PC-9 (cell line): ENCODE measurements around the gene STXBP5. TPM values are rescaled to one million over a fixed set of nuclear protein-coding genes. Genes with fewer than 3 reads are reported as not detected.

Experiments
- BruUV-seq: library from RNA; stranded (reverse); fragments of 400-500 nt; replicated peaks from 2 replicates; lab custom pipeline; 2021; lab: Mats Ljungman, UMichigan
- CTCF ChIA-PET: fragments of 300-600 bp; sonication (Branson Sonifier 250); formaldehyde crosslinking; loops from one replicate; lab custom pipeline; 2022; ENCODE audit warnings: antibody characterized with exemption; lab: Charles Lee
- POLR2A ChIA-PET: fragments of 300-600 bp; sonication (Branson Sonifier 250); formaldehyde crosslinking; loops from one replicate; lab custom pipeline; 2022; ENCODE audit warnings: antibody characterized with exemption; ENCODE audit not compliant: unreplicated experiment; lab: Charles Lee
- DNase-seq, 2 experiments: peaks; one replicate each; pipeline versions ENCODE4 v3.0.0 to v3.0.0-alpha.2; 2015 to 2022; ENCODE audit warnings: mixed read lengths in 1 of 2
- H2AFZ ChIP-seq: fragments of 200-600 bp; sonication (generic); 2 replicates; pipeline ENCODE4 v1.8.1; 2017; ENCODE audit warnings: antibody characterized with exemption
- H3F3A ChIP-seq: fragments of 200-600 bp; sonication (generic); 2 replicates; pipeline ENCODE4 v1.8.1; 2017; ENCODE audit warnings: antibody characterized with exemption, mild to moderate bottlenecking, low read depth; ENCODE audit not compliant: insufficient read depth
- H3K27ac ChIP-seq: fragments of 200-600 bp; sonication (generic); 2 replicates; pipeline ENCODE4 v1.6.1; 2016; ENCODE audit warnings: mixed run types
- H3K27me3 ChIP-seq: fragments of 200-600 bp; sonication (generic); 2 replicates; pipeline ENCODE4 v1.6.1; 2016; ENCODE audit warnings: low read depth, mixed run types; ENCODE audit not compliant: insufficient read depth
- H3K36me3 ChIP-seq: fragments of 200-600 bp; sonication (generic); 2 replicates; pipeline ENCODE4 v1.6.1; 2016; ENCODE audit warnings: low read depth, mixed run types
- H3K4me1 ChIP-seq: fragments of 200-600 bp; sonication (generic); replicated peaks from 2 replicates; pipeline ENCODE4 v1.6.1; 2016; ENCODE audit warnings: mixed run types; ENCODE audit not compliant: insufficient read depth
- H3K4me2 ChIP-seq: fragments of 200-600 bp; sonication (generic); 2 replicates; pipeline ENCODE4 v1.6.1; 2017; ENCODE audit warnings: mixed run types
- H3K4me3 ChIP-seq: fragments of 200-600 bp; sonication (generic); 2 replicates; pipeline ENCODE4 v1.6.1; 2016; ENCODE audit warnings: mixed run types
- H3K79me2 ChIP-seq: fragments of 200-600 bp; sonication (generic); 2 replicates; pipeline ENCODE4 v1.6.1; 2017; ENCODE audit warnings: low read depth, mixed run types
- H3K9me2 ChIP-seq: fragments of 200-600 bp; sonication (generic); 2 replicates; pipeline ENCODE4 v1.8.1; 2017; ENCODE audit warnings: mild to moderate bottlenecking; ENCODE audit not compliant: insufficient read depth
- H3K9me3 ChIP-seq: fragments of 200-600 bp; sonication (generic); 2 replicates; pipeline ENCODE4 v1.8.1; 2016; ENCODE audit warnings: low read depth; ENCODE audit not compliant: insufficient read depth
- H4K20me1 ChIP-seq: fragments of 200-600 bp; sonication (generic); 2 replicates; pipeline ENCODE4 v1.8.1; 2017; ENCODE audit not compliant: insufficient read depth
- EZH2 ChIP-seq: fragments of 200-600 bp; sonication (generic); IDR thresholded peaks from 2 replicates; pipeline ENCODE4 v1.8.0; 2017; ENCODE audit warnings: antibody characterized with exemption, low read depth
- intact Hi-C: fragments of 100-400 bp; cut with micrococcal nuclease; formaldehyde crosslinking; loops from one replicate; pipeline ENCODE4 v1.10.0; 2022; ENCODE audit not compliant: unreplicated experiment
- total RNA-seq: library from RNA; stranded (reverse); gene quantifications from 2 replicates; pipeline ENCODE4 v1.2.3, GENCODE V29; 2021
- TF ChIP-seq, protein P1 (sequence below): fragments of 200-600 bp; sonication (generic); conservative IDR thresholded peaks from 2 replicates; pipeline ENCODE4 v1.6.1; 2017; ENCODE audit warnings: mixed run types, antibody characterized with exemption, mild to moderate bottlenecking, moderate library complexity

The STXBP5 gene
- total RNA-seq, 1 experiment from 2014 or later, result 4.6 TPM

DNA sequence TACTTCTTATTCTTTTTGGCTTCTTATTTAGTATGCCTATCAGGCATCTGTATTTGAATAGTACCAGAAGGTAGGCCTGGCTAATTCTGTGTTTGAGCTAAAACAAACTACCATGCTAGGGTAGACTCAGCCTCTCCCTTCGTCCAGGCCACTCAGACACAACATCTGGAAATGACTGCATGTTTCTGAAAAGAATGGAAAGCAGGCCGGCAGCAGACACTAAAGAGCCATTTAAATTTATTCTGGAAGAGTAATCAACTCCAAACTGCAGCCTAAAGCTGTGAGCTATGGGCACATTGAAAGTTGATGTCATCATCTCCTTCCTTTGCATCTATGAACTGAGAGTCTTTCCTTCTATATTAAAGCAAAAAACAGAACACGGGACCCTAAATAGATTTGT is 233.4 kb downstream of the STXBP5 start:
- Histone ChIP-seq H4K20me1 (no peaks in the 10 kb centered on the region), H3K9me3 (no peaks in the 10 kb centered on the region), H3K79me2 (no peaks in the 10 kb centered on the region), H3F3A (no peaks in the 10 kb centered on the region), H3K9me2 (no peaks in the 10 kb centered on the region), H3K4me3 (no peak overlapping the region), H2AFZ (no peak overlapping the region), H3K27ac (no peak overlapping the region), H3K4me1 (no peaks in the 10 kb centered on the region), H3K27me3 (0 out of 2 replicates have a peak, but pooled peaks cover 6% of the 10 kb centered on the region), H3K36me3 (no peaks in the 10 kb centered on the region), H3K4me2 (no peak overlapping the region)
- TF ChIP-seq EZH2, result no peak
- TF ChIP-seq, protein P1, sequence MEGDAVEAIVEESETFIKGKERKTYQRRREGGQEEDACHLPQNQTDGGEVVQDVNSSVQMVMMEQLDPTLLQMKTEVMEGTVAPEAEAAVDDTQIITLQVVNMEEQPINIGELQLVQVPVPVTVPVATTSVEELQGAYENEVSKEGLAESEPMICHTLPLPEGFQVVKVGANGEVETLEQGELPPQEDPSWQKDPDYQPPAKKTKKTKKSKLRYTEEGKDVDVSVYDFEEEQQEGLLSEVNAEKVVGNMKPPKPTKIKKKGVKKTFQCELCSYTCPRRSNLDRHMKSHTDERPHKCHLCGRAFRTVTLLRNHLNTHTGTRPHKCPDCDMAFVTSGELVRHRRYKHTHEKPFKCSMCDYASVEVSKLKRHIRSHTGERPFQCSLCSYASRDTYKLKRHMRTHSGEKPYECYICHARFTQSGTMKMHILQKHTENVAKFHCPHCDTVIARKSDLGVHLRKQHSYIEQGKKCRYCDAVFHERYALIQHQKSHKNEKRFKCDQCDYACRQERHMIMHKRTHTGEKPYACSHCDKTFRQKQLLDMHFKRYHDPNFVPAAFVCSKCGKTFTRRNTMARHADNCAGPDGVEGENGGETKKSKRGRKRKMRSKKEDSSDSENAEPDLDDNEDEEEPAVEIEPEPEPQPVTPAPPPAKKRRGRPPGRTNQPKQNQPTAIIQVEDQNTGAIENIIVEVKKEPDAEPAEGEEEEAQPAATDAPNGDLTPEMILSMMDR, result no peak
- no peak for DNase-seq
- CTCF ChIA-PET, result no interaction called here
- intact Hi-C loops, result no loop called here
- BruUV-seq, result no TSS peak
- POLR2A ChIA-PET, result no interaction called here

DNA sequence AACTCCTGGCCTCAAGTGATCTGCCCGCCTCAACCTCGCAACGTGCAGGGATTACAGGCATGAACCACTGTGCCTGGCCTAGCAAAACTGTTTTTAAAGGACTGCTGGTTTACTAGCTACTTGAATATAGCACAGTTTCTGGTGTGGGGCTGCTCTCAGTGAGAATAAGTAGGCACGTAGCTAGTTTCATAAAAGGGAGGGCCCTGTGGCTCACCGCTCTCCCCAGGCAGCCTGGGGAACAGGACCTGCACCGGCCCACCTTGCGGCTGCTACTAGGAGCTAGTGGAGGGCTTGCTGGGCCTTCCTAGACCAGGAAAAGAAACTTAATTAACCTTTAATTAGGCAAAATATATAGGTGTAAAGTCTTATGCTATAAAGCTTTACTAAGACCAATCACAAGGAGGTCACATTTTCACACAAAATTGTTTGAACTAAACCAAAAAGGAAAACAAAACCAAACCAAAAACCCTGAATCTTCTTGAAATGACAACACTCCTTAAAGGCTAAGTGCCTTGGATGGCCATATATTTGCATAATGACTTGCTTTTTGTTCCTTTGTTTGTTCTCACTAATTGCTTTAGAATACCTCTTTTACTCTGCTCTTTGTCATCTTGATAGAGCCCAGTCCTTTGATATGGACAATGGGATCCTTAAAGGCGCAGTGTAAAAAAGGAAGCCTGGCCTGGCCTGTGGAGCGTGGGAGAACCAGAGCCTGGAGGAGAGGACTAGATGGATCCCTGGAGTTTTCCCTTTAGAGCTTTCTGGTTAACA is 234.7 kb downstream of the STXBP5 start:
- no peak for DNase-seq
- Histone ChIP-seq H3F3A (no peaks in the 10 kb centered on the region), H4K20me1 (no peaks in the 10 kb centered on the region), H2AFZ (no peak overlapping the region), H3K9me2 (no peaks in the 10 kb centered on the region), H3K36me3 (no peaks in the 10 kb centered on the region), H3K4me1 (no peaks in the 10 kb centered on the region), H3K27ac (no peak overlapping the region), H3K79me2 (no peaks in the 10 kb centered on the region), H3K4me3 (no peak overlapping the region), H3K9me3 (no peaks in the 10 kb centered on the region), H3K4me2 (no peak overlapping the region), H3K27me3 (0 out of 2 replicates have a peak, but pooled peaks cover 6% of the 10 kb centered on the region)
- ChIA-PET CTCF (no interaction called here), POLR2A (no interaction called here)
- intact Hi-C loops, result no loop called here
- BruUV-seq, result no TSS peak
- no peak for TF ChIP-seq EZH2
- TF ChIP-seq, protein P1, result no peak
